Measurements from ENCODE around the gene ZNF770.
A peak's percentile ranks its signal among the peaks of the same experiment; 100 is the strongest.
"Not testable (repeated sequence)": the region's sequence is repeated elsewhere in the genome, so short reads cannot be mapped to it uniquely, and the experiment has no call there.

ZNF770 gene

GRCh38 chr15:34976073-34976472 lies 12.0 kb downstream of the ZNF770 start:
- DNase-seq (ENCODE audit: low read depth in 1 of 2, low spot score in 1 of 2) = no peak

- DNase-seq (ENCODE audit: low read depth in 1 of 2, low spot score in 1 of 2) = no peak
These were observed 14.6 kb downstream of the ZNF770 start for GRCh38 chr15:34973512-34973911.

GRCh38 chr15:34970098-34970643 lies 17.9 kb downstream of the ZNF770 start:
- not testable (repeated sequence) for DNase-seq (ENCODE audit: low read depth in 1 of 2, low spot score in 1 of 2)

- peak; percentile 72 to 79 for DNase-seq (ENCODE audit: low read depth in 1 of 2, low spot score in 1 of 2)
These were observed 18.6 kb downstream of the ZNF770 start, which contains the start of gene AQR for GRCh38 chr15:34969340-34970097. Gene AQR, minus strand, starts transcription at chr15:34969742. Its CDS starts 129 bp downstream, at chr15:34969613.

- no peak for DNase-seq (ENCODE audit: low read depth in 1 of 2, low spot score in 1 of 2)
These were observed 23.8 kb downstream of the ZNF770 start for GRCh38 chr15:34964277-34964676.

- DNase-seq (ENCODE audit: low read depth in 1 of 2, low spot score in 1 of 2) = no peak
These were observed 34.2 kb downstream of the ZNF770 start for GRCh38 chr15:34953851-34954250.

- no peak for DNase-seq (ENCODE audit: low read depth in 1 of 2, low spot score in 1 of 2)
These were observed 35.6 kb downstream of the ZNF770 start for GRCh38 chr15:34952481-34952880.

GRCh38 chr15:34951993-34952392 lies 36.1 kb downstream of the ZNF770 start:
- no peak for DNase-seq (ENCODE audit: low read depth in 1 of 2, low spot score in 1 of 2)

- no peak for DNase-seq (ENCODE audit: low read depth in 1 of 2, low spot score in 1 of 2)
These were observed 43.2 kb downstream of the ZNF770 start for GRCh38 chr15:34944936-34945335.

GRCh38 chr15:34943711-34944110 lies 44.4 kb downstream of the ZNF770 start:
- DNase-seq (ENCODE audit: low read depth in 1 of 2, low spot score in 1 of 2) = no peak

- DNase-seq (ENCODE audit: low read depth in 1 of 2, low spot score in 1 of 2) = not testable (repeated sequence)
These were observed 44.8 kb downstream of the ZNF770 start for GRCh38 chr15:34943264-34943663.

GRCh38 chr15:34942363-34942762 lies 45.7 kb downstream of the ZNF770 start:
- no peak for DNase-seq (ENCODE audit: low read depth in 1 of 2, low spot score in 1 of 2)

- DNase-seq (ENCODE audit: low read depth in 1 of 2, low spot score in 1 of 2) = no peak
These were observed 46.3 kb downstream of the ZNF770 start for GRCh38 chr15:34941831-34942230.

- no peak for DNase-seq (ENCODE audit: low read depth in 1 of 2, low spot score in 1 of 2)
These were observed 46.8 kb downstream of the ZNF770 start for GRCh38 chr15:34941185-34941698.

- no peak for DNase-seq (ENCODE audit: low read depth in 1 of 2, low spot score in 1 of 2)
These were observed 54.6 kb downstream of the ZNF770 start for GRCh38 chr15:34933432-34933975.

- DNase-seq (ENCODE audit: low read depth in 1 of 2, low spot score in 1 of 2) = not testable (repeated sequence)
These were observed 59.7 kb downstream of the ZNF770 start for GRCh38 chr15:34928349-34928748.

All from stimulated activated CD4-positive, alpha-beta T cell treated with anti-CD3 and anti-CD28 coated beads, Interleukin-15, amount 100 ng/mL, for 1 hour (primary cell).